Choroid plexus epithelial cell (primary cell): ENCODE data around the gene EFNA3.

ENCODE experiments used
- DNase-seq: peaks from one replicate; pipeline ENCODE4 v3.0.0-alpha.2; 2010; ENCODE audit warnings: low read depth
- H3K4me3 ChIP-seq: 2 replicates; pipeline ENCODE4 v1.5.1; 2011; ENCODE audit warnings: low read depth, mild to moderate bottlenecking, control low read depth, low read length, moderate library complexity
- TF ChIP-seq, protein P1 (sequence below): conservative IDR thresholded peaks from 2 replicates; pipeline ENCODE4 v1.5.1; 2011; ENCODE audit warnings: low read depth, mild to moderate bottlenecking, control low read depth, inconsistent platforms, low read length, moderate library complexity

Gene EFNA3

DNA sequence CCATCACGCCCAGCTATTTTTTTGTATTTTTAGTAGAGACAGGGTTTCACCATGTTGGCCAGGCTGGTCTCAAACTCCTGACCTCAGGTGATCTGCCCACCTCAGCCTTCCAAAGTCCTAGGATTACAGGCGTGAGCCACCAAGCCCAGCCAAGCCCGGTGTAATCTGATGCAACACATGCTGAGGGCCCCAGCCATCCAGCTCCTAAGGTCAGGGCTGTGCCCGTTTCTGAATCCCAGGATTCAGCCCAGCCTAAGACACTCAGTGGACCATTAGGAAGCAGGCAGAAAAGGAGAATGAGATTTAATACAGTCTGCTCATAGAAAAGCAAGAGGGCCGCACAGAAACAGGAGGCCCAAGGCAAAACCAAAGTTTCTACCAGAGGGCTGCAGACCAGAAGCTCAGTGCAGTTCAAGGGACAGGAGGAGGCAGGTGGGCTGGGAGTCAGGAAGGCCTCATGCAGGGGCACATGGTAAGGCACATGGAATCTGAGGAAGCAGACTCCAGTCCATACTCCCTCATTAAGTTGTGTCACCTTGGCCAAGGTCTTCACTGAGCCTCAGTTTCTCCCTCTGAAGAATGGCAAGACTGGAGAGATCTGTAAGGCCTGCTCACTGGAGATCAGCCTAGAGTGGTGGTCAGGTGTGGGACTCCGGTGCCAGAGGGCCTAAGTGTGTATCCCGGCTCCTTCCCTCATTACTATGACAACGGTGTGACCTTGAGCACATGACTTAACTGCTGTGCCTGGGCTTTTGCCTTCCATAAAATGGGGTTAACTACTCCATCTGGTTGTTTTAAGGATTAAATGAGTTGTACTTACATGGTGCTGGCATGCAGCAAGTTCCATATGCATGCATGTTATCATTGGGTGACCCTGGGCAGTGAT lies 29.9 kb upstream of the EFNA3 start:
- no peak overlapping the region for H3K4me3 ChIP-seq
- TF ChIP-seq, protein P1, sequence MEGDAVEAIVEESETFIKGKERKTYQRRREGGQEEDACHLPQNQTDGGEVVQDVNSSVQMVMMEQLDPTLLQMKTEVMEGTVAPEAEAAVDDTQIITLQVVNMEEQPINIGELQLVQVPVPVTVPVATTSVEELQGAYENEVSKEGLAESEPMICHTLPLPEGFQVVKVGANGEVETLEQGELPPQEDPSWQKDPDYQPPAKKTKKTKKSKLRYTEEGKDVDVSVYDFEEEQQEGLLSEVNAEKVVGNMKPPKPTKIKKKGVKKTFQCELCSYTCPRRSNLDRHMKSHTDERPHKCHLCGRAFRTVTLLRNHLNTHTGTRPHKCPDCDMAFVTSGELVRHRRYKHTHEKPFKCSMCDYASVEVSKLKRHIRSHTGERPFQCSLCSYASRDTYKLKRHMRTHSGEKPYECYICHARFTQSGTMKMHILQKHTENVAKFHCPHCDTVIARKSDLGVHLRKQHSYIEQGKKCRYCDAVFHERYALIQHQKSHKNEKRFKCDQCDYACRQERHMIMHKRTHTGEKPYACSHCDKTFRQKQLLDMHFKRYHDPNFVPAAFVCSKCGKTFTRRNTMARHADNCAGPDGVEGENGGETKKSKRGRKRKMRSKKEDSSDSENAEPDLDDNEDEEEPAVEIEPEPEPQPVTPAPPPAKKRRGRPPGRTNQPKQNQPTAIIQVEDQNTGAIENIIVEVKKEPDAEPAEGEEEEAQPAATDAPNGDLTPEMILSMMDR: no peak
- DNase-seq: no peak

DNA sequence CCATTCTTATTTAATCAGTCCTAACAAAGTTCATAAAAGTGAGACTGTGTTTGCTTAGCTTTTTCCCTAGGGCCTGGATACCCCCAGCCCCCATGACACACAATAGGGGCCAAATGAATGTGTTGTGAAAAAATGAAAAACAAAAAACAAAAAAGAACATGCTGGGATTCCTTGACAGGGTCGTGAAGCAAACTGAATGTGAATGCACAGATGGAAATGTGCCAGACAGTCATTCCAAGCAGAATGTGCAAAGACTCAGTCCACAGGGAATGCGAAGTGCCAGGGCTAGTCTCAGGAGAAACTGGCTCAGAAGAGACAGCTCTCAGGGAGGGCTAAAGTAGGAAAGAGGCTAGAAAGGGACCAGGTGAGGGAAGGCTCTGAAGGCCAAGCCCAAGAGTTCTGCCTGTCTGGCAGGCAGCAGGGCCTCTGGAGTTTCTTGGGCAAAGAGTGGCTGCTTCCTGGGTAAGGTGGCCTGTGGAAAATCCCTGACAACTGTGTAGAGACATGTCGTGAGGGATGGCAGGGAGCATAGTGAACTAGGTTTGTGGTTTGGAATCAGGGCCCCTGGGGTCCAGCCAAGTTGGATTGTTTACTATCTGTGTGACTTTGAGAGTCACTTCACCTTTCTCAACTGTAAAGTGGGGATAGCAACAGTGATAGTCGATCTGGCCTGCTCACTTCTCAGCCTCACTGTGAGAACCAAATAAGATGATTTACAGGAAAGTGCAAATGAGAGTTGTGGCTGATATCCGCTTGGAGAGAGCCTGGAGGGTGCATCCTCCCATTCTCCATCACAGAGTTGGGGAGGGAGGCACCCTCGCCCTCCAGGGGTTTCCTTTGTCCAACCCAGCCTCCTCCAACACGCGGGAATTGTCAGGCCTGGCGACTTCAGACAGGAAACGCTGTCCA lies 28.7 kb upstream of the EFNA3 start:
- TF ChIP-seq, protein P1: no peak
- H3K4me3 ChIP-seq: peak overlapping the region; percentile 68
- no peak for DNase-seq

DNA sequence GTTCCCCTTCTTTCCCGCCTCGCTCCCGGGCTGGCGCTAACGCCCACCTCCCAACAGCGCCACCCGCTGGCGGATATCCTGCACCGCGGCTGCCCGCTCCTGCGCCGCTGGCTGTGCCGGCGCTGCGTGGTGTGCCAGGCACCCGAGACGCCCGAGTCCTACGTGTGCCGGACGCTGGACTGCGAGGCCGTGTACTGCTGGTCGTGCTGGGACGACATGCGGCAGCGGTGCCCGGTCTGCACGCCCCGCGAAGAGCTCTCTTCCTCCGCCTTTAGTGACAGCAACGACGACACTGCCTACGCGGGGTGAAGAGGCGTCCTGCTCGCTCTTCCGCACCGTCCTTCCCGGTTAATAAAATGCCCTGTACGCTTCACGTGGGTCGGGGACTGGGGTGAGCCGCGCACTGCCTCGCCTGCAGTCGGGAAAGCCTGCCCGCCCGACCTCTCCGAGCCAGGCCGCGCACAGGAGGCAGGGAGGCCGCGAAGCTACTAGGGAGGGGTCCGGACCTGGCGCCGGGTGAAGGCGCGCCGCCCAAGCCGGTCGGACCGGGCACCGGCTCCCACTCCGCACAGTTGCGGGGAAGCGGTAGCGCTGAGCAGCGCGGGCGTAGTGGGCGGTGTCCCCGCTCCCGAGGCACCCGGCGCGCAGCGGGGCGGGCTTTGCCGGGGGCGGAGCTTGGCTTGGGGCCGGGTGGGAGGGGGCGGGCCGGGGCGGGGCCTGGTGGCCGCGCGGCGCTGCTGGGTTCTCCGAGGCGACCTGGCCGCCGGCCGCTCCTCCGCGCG lies 27.9 kb upstream of the EFNA3 start, which contains the start of gene ADAM15:
Gene ADAM15, plus strand, starts transcription at position 757 of the 782 bp plus-strand sequence. CDS start 71 bp downstream, outside the sequence.
- peak; percentile 61 for DNase-seq
- TF ChIP-seq, protein P1: peak; percentile 75
- H3K4me3 ChIP-seq: peak within 1 kb of the TSS; percentile 68

DNA sequence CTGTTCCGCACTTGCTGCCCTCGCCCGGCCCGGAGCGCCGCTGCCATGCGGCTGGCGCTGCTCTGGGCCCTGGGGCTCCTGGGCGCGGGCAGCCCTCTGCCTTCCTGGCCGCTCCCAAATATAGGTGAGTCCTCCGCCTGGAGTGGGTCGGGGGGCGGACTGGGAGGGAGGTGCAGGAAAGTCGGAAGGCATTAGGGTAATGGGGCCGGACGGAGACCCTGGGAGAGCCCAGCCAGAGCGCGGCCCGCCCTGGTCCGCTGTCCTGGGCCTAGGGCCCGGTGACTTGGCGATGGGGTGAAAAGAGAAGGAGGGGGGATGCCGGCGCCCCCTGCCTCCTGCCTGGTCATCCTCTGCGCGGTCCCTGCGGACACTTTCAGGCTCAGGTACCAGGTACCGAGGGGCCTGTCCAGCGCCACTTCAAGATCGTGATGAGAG lies 27.3 kb upstream of the EFNA3 start:
- TF ChIP-seq, protein P1: no peak

DNA sequence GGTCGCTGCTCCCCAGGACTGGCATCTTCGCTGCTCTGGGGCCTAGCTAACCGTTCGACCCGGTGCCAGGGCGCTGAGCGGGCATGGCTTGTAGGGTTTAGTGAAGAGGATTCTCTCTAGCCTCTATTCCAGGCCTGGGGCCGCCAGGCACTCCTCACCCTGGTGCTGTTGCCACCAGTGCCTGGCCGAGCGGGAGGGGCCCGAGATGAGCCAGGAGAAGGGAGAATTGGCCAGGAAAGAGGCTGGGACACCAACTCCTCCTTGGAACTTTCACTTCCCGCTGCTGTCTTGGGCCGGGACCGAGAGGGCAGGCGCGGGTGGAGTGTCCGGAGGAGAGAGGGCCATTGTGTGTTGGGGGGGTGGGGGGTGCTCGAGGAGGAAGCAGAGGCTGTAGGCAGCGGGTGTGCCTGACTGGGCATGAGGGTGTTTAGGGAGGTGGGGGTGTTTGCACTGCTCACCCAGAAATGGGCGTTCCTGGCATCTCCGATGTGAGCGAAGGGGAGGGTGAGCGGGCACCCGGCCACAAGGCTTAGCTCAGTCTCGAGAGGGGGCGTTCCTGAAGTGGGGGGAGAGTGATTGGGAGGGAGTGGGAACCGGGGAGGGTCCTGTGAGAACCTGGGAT lies 26.7 kb upstream of the EFNA3 start:
- no peak for DNase-seq
- peak overlapping the region; percentile 68 for H3K4me3 ChIP-seq
- TF ChIP-seq, protein P1: no peak

More for the DNA sequence above, 27.3 kb upstream of the EFNA3 start:
- peak overlapping the region; percentile 68 for H3K4me3 ChIP-seq
- no peak for DNase-seq
